Measurements from ENCODE around the gene XPNPEP2.

The XPNPEP2 gene

GRCh38 chrX:129780441-129781105, 41.8 kb downstream of the XPNPEP2 start:
- DNase-seq (ENCODE audit: low spot score), result no peak

GRCh38 chrX:129781134-129781672, 42.4 kb downstream of the XPNPEP2 start:
- no peak for DNase-seq (ENCODE audit: low spot score)

- no peak for DNase-seq (ENCODE audit: low spot score)
Measured at GRCh38 chrX:129781680-129782495, 43.1 kb downstream of the XPNPEP2 start.

GRCh38 chrX:129782706-129783105, 43.9 kb downstream of the XPNPEP2 start:
- no peak for DNase-seq (ENCODE audit: low spot score)

GRCh38 chrX:129783291-129783713, 44.5 kb downstream of the XPNPEP2 start:
- DNase-seq (ENCODE audit: low spot score), result no peak

- no peak for DNase-seq (ENCODE audit: low spot score)
Measured at GRCh38 chrX:129784371-129784770, 45.6 kb downstream of the XPNPEP2 start.

- DNase-seq (ENCODE audit: low spot score), result no peak
Measured at GRCh38 chrX:129785160-129785947, 46.6 kb downstream of the XPNPEP2 start.

GRCh38 chrX:129786210-129786651, 47.5 kb downstream of the XPNPEP2 start:
- no peak for DNase-seq (ENCODE audit: low spot score)

- no peak for DNase-seq (ENCODE audit: low spot score)
Measured at GRCh38 chrX:129787336-129788055, 48.7 kb downstream of the XPNPEP2 start.

- DNase-seq (ENCODE audit: low spot score), result no peak
Measured at GRCh38 chrX:129788527-129788926, 49.7 kb downstream of the XPNPEP2 start.

- DNase-seq (ENCODE audit: low spot score), result no peak
Measured at GRCh38 chrX:129790146-129790545, 51.4 kb downstream of the XPNPEP2 start.

GRCh38 chrX:129790808-129791207, 52.0 kb downstream of the XPNPEP2 start:
- DNase-seq (ENCODE audit: low spot score), result no peak

- no peak for DNase-seq (ENCODE audit: low spot score)
Measured at GRCh38 chrX:129791336-129791735, 52.6 kb downstream of the XPNPEP2 start.

GRCh38 chrX:129791961-129792570, 53.3 kb downstream of the XPNPEP2 start:
- no peak for DNase-seq (ENCODE audit: low spot score)

- DNase-seq (ENCODE audit: low spot score), result no peak
Measured at GRCh38 chrX:129792586-129793291, 54.0 kb downstream of the XPNPEP2 start.

- DNase-seq (ENCODE audit: low spot score), result no peak
Measured at GRCh38 chrX:129793604-129794191, 54.9 kb downstream of the XPNPEP2 start.

- no peak for DNase-seq (ENCODE audit: low spot score)
Measured at GRCh38 chrX:129795584-129795983, 56.8 kb downstream of the XPNPEP2 start.

GRCh38 chrX:129797251-129797906, 58.6 kb downstream of the XPNPEP2 start:
- DNase-seq (ENCODE audit: low spot score), result no peak

GRCh38 chrX:129798456-129798855, 59.7 kb downstream of the XPNPEP2 start:
- DNase-seq (ENCODE audit: low spot score), result no peak

GRCh38 chrX:129798888-129799287, 60.1 kb downstream of the XPNPEP2 start:
- no peak for DNase-seq (ENCODE audit: low spot score)
